HG02763 (cell line): ENCODE data around the gene MYD88.
A peak's percentile ranks its signal among the peaks of the same experiment; 100 is the strongest.

Experiments used
- ATAC-seq: cut with Tn5 transposase; IDR thresholded peaks from one replicate; pipeline ENCODE4 v1.9.1; 2021; ENCODE audit warnings: mild to moderate bottlenecking, moderate library complexity; ENCODE audit not compliant: unreplicated experiment

The MYD88 gene

GRCh38 chr3:38138349-38139190, at the start of gene MYD88:
MYD88 (plus strand) TSS chr3:38138661; CDS start chr3:38138701, 40 bp downstream.
- ATAC-seq: peak; percentile 46

DNA sequence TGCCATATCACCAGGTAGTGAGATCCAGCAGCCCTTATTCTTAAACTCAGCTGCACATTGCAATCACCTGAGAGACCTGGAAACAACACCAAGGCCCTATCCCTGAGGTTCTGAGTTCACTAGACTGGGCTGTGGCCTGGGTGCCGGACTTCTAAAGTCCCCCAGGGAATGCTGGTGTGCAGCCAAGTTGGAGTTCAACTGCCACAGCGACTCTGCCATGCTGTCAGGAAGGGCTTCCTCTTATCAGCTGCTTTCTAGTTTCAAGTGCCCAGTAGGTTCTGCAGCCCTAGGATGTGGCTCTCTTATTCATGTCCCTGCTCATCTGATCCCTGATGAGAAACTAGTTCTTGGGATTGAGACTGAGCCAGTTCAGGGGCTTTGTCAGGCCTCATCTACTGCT, 49.3 kb upstream of the MYD88 start:
- ATAC-seq: no peak

DNA sequence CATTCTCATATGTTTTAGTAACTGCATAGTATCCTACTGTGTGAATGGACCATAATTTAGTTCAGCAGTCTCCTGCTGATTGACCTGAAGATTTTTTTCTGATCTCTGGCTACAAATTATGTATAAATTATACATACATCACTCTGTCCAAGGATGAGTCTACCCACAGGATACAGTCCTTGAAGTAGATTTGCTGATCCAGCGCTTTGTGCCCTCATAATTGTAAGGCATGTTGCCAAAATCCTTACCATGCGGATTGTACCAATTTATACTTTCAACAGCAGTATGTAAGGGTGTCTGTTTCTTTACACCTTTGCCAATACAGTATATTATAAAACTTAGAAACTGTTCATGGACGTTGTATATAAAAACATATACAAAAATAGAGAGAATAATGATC, 48.0 kb upstream of the MYD88 start:
- no peak for ATAC-seq

DNA sequence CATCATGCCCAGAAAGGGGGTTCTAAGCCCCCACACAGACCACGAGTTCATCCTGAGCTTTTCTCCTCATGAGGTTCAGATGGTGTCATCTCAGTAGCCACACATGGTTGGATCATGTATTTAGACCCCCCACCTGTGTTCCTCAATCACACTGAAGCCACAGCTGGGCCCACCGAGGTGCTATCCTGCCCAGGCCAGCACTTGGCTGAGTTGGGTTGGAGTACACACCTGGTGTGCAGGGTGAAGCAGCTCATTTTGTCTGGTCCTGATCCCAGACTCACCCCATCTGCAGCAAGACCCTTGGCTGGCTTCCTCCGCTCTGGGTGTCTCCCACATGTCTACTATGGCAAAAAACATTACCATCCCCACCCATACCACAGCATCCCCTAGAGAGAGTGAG, 43.5 kb upstream of the MYD88 start:
- ATAC-seq: no peak

DNA sequence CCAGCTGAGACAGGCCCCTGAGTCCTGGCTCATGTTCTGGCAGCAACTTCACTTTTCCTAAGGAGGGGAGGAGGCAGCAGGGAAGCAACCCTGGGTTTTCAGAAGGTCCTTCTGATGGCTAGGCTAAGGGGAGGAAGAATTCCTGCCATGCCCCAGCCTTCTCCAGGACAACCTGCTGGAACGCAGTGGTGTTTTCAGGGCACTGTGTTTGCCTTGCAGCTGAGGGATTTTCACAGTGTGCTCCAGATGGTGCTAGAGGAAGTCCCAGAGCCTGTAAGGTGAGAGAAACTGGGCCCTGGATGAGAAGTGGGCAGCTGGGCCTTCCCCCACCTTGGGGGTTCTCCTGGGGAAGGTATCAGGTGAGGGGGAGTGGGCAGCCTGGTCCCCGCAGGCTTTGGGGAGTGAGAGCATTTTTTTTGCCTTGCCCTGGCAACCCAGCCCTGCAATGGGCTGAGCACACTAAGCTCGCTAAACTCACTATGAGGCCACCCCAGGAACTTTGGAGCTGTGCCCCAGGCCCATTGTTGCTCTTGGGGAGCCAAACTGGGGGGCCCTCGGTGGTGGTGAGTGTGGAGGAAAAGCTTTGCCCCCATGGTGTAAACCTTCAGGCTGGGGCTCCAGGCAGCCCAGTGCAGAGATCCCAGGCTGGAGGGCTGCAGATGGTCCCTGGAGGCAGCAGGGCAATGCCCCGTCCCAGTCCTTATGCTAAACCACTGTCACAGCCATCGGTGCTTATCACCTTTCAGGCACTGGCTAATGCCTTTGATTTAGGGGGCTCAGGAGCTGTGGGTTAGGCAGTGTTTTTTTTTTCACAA, 42.6 kb upstream of the MYD88 start:
- ATAC-seq: no peak

GRCh38 chr3:38097446-38098375, 40.8 kb upstream of the MYD88 start:
- ATAC-seq: no peak

GRCh38 chr3:38098376-38098723, 40.1 kb upstream of the MYD88 start:
- ATAC-seq: no peak

DNA sequence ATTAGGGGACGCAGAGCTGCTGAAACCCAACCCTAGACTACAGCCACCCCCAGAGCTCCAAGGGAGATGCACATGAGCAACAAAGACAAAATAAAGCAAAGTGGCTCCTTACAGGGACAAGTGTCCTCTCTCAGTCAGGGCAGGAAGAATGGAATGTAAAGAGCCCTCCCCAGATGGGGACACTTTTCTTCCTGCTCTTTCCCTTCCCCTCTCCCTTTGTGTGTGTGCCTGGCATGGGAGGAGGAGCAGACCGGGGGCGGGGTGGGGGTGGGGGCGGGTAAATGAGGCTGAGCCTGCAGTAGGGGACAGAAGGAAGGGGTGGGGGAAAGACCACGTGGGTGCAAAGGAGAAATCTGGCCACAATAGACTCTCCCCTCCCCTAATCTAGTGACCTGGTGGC, 38.9 kb upstream of the MYD88 start:
- ATAC-seq: no peak

- no peak for ATAC-seq
These were observed 38.0 kb upstream of the MYD88 start for GRCh38 chr3:38100498-38100897.

DNA sequence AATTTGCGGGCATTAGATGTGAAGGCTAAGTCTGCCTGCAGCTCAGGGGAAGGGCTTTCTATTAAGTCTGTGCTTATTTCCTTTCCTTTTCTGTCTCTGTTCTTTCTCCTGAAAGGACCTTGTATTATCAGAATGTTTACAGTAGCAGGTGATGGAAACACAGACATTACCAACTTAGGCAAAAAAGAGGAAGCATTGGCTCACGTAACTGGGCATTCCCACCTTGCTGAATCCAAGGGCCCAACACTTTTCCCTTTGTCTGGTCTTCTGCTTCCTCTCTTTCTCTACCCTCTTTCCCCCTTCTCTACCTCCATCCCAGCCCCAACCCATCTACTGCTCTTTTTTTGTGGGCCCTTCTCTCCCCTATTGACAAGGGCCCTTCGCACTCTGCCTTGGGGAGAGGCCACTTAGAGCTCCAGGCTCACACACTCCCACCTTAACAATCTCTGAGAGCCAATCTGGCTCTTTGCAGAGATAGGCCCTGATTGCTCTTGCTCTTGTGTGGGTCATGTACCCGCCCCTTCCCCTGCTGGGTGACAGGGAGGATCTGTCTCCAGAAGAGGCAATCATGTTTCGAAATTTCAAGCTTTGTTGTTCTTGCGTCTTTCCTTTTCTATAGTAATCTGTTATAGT, 36.5 kb upstream of the MYD88 start:
- ATAC-seq: no peak

- ATAC-seq: no peak
These were observed 36.0 kb upstream of the MYD88 start for GRCh38 chr3:38102444-38102814.

DNA sequence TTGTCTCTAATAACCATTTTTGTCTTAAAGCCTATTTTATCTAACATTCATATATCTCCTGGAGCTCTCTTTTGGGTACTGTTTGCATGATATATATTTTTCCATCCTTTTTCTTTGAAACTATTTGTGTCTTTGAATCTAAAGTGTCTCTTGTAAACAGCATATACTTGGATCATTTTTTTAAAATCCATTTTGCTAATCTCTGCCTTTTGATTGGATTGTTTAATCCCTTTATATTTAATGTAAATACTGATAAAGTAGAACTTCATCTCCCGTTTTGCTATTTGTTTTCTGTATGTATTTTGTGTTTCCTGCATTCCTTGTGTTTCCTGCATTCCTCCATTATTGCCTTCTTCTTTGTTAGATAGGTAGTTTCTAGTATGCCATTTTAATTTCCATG, 32.9 kb upstream of the MYD88 start:
- no peak for ATAC-seq

- no peak for ATAC-seq
These were observed 30.4 kb upstream of the MYD88 start for GRCh38 chr3:38107911-38108648.

DNA sequence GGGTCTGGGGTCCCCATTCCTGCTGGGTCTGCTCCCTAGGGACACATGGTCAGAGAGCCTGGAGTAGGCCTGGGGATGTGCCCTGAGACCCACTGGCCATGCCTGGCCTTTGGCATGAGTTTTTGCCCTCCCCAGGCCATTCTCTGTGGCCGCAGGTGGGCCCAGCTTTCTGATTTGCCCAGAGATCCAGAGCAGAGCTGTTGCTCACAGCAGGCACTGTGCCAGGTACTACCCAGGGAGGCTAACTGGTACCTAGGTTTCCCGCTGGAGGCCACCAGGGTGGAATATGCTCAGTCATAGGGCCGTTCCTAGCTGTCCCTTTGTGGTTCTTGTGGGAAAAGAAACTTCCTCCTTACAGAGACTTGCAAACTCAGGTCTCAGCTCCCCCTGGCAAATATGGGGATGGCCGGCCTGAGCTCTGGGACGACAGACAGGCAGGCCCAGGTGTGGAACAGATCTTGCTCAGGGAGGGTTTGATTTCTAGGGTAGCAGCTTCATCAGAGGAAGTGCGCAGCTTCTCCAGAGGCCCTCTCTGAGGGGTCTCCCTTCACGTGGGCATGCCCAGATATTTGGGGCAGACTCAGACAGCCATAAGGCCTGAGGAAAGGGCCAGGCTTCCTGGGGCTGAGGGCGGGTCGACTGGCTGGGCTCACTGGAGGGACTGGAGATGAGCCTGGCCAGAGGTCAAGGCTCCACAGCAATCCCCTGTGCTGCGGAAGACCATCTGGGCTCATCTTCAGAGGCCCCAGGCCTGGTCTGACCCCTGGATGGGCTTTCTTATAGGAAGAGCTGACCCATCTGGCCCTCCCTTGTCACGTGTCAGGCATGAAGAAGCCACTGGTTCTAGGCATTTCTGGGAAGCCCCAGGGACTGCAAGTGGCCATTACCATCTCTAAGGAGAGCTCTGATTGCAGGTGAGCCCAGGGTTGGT, 29.5 kb upstream of the MYD88 start:
- ATAC-seq: no peak

DNA sequence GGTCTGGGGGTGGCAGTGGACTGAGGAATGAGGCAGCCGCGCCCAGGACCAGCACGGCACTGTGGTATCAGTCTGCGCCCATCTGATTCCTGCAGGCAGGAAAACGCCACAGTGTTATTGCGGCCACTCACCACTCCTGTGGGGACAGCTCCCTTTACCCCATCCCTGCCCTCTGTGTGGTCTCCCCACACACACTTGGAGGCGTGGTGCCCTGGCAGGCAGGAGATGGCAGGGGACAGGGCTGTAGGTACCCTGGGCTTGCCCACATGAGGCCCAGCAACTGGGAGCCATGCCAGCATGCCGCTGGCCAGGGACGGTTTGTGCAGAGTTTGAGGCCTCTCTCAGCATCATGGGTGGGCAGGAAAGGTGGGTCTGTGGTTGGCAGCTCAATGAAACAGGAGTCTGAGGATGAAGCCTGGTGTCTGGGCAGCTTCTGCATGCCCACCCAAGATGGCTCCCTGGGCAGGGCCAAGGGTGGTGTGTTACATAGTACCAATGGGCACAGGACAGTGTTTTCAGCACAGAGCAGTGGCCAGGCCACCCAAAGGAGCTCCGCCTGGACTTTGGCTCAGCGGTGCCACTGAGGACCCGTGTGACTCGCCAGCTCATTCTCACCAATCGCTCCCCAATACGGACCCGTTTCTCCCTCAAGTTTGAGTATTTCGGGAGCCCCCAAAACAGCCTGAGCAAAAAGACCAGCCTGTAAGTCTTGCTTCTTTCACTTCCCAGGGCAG, 28.7 kb upstream of the MYD88 start:
- ATAC-seq: no peak

DNA sequence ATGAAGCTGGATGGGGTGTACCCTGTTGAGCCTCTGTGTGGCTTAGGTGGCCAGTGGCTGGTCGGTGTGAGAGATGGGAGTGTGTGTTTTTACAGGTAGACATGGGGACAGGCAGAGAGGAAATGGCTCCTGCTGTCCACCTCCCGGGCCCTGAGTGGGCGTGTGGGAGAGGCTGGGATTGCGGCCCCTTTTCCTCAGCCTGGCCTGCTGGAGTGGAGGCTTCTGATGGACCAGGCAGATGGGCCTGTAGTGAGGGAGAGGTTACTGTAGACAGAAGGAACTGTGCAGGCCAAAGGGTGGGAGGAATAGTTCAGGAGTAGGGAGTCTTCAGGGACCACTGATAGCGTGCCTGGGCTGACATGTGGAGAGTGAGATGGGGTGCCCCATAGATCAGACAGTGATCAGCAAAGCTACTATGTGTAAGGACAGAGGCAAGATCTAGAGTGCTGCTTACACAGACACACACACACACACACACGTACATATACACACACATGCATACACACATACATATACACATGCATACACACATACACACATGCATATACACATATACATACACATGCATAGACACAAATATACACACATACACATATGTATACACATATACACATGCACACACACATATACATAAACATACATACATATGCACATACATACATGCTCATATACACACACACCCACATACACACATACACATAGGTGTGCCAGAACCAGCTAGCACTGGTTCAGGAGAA, 28.0 kb upstream of the MYD88 start:
- no peak for ATAC-seq

DNA sequence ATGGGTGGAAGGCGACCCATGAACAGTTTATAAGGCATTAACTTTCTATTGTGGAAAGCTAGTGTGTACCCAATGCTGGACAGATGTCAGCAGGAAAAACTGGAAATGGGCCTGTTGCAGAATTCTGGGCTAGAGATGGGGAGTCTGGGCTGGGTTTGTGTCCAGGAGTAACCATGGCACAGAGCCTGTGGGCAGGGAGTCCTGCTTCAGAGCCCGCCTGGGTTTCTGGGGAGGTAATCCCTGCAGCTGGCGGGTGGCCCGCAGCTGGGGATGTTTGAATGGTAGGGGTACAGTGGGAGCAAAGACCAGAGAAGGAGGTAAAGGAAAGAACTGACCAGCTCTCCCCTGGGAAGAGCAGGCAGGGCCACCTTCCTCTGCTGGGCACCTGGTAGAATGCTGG, 27.3 kb upstream of the MYD88 start:
- ATAC-seq: no peak
